ENCODE data around the gene LRRK1. TPM values are rescaled to one million over a fixed set of nuclear protein-coding genes. Genes with fewer than 3 reads are reported as not detected.

The LRRK1 gene
- total and polyA plus RNA-seq, 2 donors (not counting 1 experiment from before 2014, with no cell fraction given) = 19.8 to 53.0 TPM

- H3K4me1 ChIP-seq (ENCODE audit: control insufficient read depth in 2 of 2, insufficient read depth in 2 of 2, low read length in 2 of 2) = peaks cover 5 to 8% of the 10 kb centered on the region in 2 donors
- no peaks in the 10 kb centered on the region for H3K27me3 Mint-ChIP-seq
- POLR2A ChIA-PET = no interaction called here
- CTCF ChIA-PET = no interaction called here
- no peak overlapping the region for H3K4me3 Mint-ChIP-seq
- no peak overlapping the region for H3K4me2 ChIP-seq (replicated peaks; ENCODE audit: low read depth, low read length, poor library complexity, severe bottlenecking)
- H3K9me3 Mint-ChIP-seq (ENCODE audit: insufficient read depth) = no peaks in the 10 kb centered on the region
- no peak overlapping the region for H3K9ac ChIP-seq (ENCODE audit: low read length)
- H3K36me3 ChIP-seq (replicated peaks in 1 of 2; ENCODE audit: control extremely low read depth in 1 of 2, control insufficient read depth in 1 of 2, extremely low read depth in 1 of 2, insufficient read depth in 2 of 2, low read length in 1 of 2) = no peaks in the 10 kb centered on the region
- H4K20me1 ChIP-seq (ENCODE audit: control insufficient read depth, insufficient read depth, low read length, poor library complexity, severe bottlenecking) = no peaks in the 10 kb centered on the region
- WGBS (ENCODE audit: insufficient coverage) = 94% methylated on average over 15 of the region's 19 CpGs
- H3K27ac Mint-ChIP-seq = no peak overlapping the region
- ATAC-seq (ENCODE audit: low read depth) (no peak), DNase-seq (no peak)
- peaks cover 0 to 6% (median 0%) of the 10 kb centered on the region in 3 donors for H3K9me3 ChIP-seq (ENCODE audit: control extremely low read depth in 1 of 3, control insufficient read depth in 2 of 3, insufficient read depth in 1 of 3, low read length in 2 of 3)
- H3K4me1 Mint-ChIP-seq = peaks cover 5% of the 10 kb centered on the region
- no peaks in the 10 kb centered on the region for H3K79me2 ChIP-seq (ENCODE audit: control insufficient read depth, insufficient read depth, low read length)
- no peak overlapping the region for H2AFZ ChIP-seq (ENCODE audit: insufficient read depth, low read depth, low read length, poor library complexity, severe bottlenecking)
- intact Hi-C loops (cut with micrococcal nuclease) = no loop called here
- H3K4me3 ChIP-seq (ENCODE audit: control extremely low read depth in 1 of 5, extremely low read depth in 1 of 5, insufficient read depth in 1 of 5, low read depth in 2 of 5, low read length in 4 of 5) = no peak overlapping the region
- peaks cover 0 to 6% (median 2%) of the 10 kb centered on the region in 4 experiments for H3K27me3 ChIP-seq (replicated peaks in 1 of 4; ENCODE audit: control extremely low read depth in 1 of 4, control insufficient read depth in 3 of 4, insufficient read depth in 4 of 4, low read length in 3 of 4)
- TF ChIP-seq EZH2 (IDR thresholded peaks at IDR 0.05; ENCODE audit: borderline replicate concordance, insufficient read depth, low read depth, low read length, poor library complexity, severe bottlenecking) (no peak), CTCF (IDR thresholded peaks at IDR 0.05) (no peak)
- no peak overlapping the region for H3K27ac ChIP-seq (ENCODE audit: low read length in 2 of 2)
Measured at GRCh38 chr15:101113114-101114005, 194.2 kb downstream of the LRRK1 start.

DNA sequence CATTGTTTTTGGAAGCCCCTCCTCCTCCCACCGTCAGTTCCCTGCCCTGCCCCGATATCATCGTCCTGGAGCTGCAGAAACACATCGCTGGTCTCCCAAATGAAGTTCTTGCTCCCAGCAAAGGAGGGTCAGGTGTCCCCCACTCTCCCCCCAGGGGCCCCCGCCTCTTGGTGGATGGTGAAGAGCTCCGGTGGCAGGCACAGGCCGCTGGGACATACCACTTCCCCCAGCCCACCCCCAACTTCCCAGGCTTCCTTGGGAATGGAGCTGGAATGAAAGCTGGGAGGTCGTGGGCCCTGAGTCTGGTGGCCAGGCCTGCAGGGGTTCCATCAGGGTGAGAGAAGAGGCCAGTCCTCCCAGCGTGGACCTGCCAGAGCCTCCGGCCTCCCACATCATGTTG is 195.0 kb downstream of the LRRK1 start:
- Histone ChIP-seq H3K4me2 (replicated peaks; ENCODE audit: low read depth, low read length, poor library complexity, severe bottlenecking) (no peak overlapping the region), H3K4me3 (ENCODE audit: control extremely low read depth in 1 of 5, extremely low read depth in 1 of 5, insufficient read depth in 1 of 5, low read depth in 2 of 5, low read length in 4 of 5) (no peak overlapping the region), H3K4me1 (ENCODE audit: control insufficient read depth in 2 of 2, insufficient read depth in 2 of 2, low read length in 2 of 2) (peaks cover 5 to 8% of the 10 kb centered on the region in 2 donors), H3K79me2 (ENCODE audit: control insufficient read depth, insufficient read depth, low read length) (no peaks in the 10 kb centered on the region), H3K27ac (ENCODE audit: low read length in 2 of 2) (no peak overlapping the region), H3K27me3 (replicated peaks in 1 of 4; ENCODE audit: control extremely low read depth in 1 of 4, control insufficient read depth in 3 of 4, insufficient read depth in 4 of 4, low read length in 3 of 4) (peaks cover 0 to 6% (median 2%) of the 10 kb centered on the region in 4 experiments), H3K36me3 (replicated peaks in 1 of 2; ENCODE audit: control extremely low read depth in 1 of 2, control insufficient read depth in 1 of 2, extremely low read depth in 1 of 2, insufficient read depth in 2 of 2, low read length in 1 of 2) (no peaks in the 10 kb centered on the region), H3K9me3 (ENCODE audit: control extremely low read depth in 1 of 3, control insufficient read depth in 2 of 3, insufficient read depth in 1 of 3, low read length in 2 of 3) (no peaks in the 10 kb centered on the region), H3K9ac (ENCODE audit: low read length) (no peak overlapping the region), H4K20me1 (ENCODE audit: control insufficient read depth, insufficient read depth, low read length, poor library complexity, severe bottlenecking) (no peaks in the 10 kb centered on the region), H2AFZ (ENCODE audit: insufficient read depth, low read depth, low read length, poor library complexity, severe bottlenecking) (no peak overlapping the region)
- peaks cover 5% of the 10 kb centered on the region for H3K4me1 Mint-ChIP-seq
- no peak overlapping the region for H3K4me3 Mint-ChIP-seq
- no peak overlapping the region for H3K27ac Mint-ChIP-seq
- ChIA-PET CTCF (no interaction called here), POLR2A (no interaction called here)
- no peaks in the 10 kb centered on the region for H3K9me3 Mint-ChIP-seq (ENCODE audit: insufficient read depth)
- DNase-seq (no peak), ATAC-seq (ENCODE audit: low read depth) (no peak)
- H3K27me3 Mint-ChIP-seq = no peaks in the 10 kb centered on the region
- 61% methylated on average over 7 of the region's 10 CpGs for WGBS (ENCODE audit: insufficient coverage)
- intact Hi-C loops (cut with micrococcal nuclease) = no loop called here
- TF ChIP-seq EZH2 (IDR thresholded peaks at IDR 0.05; ENCODE audit: borderline replicate concordance, insufficient read depth, low read depth, low read length, poor library complexity, severe bottlenecking) (no peak), CTCF (IDR thresholded peaks at IDR 0.05) (no peak)
